HepG2 (cell line): ENCODE results near the gene PRKAR1B. TPM values are rescaled to one million over a fixed set of nuclear protein-coding genes. Genes with fewer than 3 reads are reported as not detected.

Experiments
- ATAC-seq: fragments of 200-7000 bp; cut with Tn5 transposase; 3 replicates; pipeline ENCODE4 v1.9.1; 2020; ENCODE audit warnings: mild to moderate bottlenecking, moderate library complexity
- BruUV-seq: library from RNA; stranded (reverse); fragments of 400-500 nt; replicated peaks from 2 replicates; lab custom pipeline; 2021; lab: Mats Ljungman, UMichigan
- CTCF ChIA-PET: fragments of 300-600 bp; formaldehyde crosslinking; extraction: SDS; loops from one replicate; lab custom pipeline; 2021; ENCODE audit warnings: low total read pairs, inconsistent platforms, low intra/inter-chr PET ratio; lab: Yijun Ruan, JAX
- POLR2A ChIA-PET: fragments of 350-600 bp; sonication (Branson Sonifier 250); formaldehyde crosslinking; loops from one replicate; lab custom pipeline; 2020; ENCODE audit warnings: antibody characterized with exemption, inconsistent platforms; lab: Yijun Ruan, JAX
- DNase-seq: peaks from one replicate; pipeline ENCODE4 v3.0.0-alpha.2; 2015; ENCODE audit warnings: low spot score
- FAIRE-seq: peaks from 3 replicates; lab custom pipeline; 2011; peaks lifted over from hg19 to GRCh38; lab: Jason Lieb, UNC
- H2AFZ ChIP-seq: one replicate; pipeline ENCODE4 v1.6.1; 2011; ENCODE audit warnings: low read length, inconsistent platforms
- H3K27ac ChIP-seq: fragments of 300-600 bp; 3 replicates; pipeline ENCODE4 v1.8.0; 2011; ENCODE audit warnings: mixed run types, mild to moderate bottlenecking, mixed read lengths, low read length, inconsistent platforms; ENCODE audit not compliant: insufficient read depth; ENCODE audit errors: extremely low read length
- H3K27me3 ChIP-seq, 2 experiments: fragments of 200-600 bp in 1 of 2; 2 replicates in 1 of 2; 3 replicates in 1 of 2; pipeline versions ENCODE4 v1.6.0 to v1.8.0; 2011; ENCODE audit warnings: low read length in 2 of 2, mild to moderate bottlenecking in 2 of 2, moderate library complexity in 2 of 2, inconsistent platforms in 1 of 2; ENCODE audit not compliant: insufficient read depth in 2 of 2, control insufficient read depth in 1 of 2
- H3K36me3 ChIP-seq, 2 experiments: fragments of 200-600 bp in 1 of 2; replicated peaks in 1 of 2; 2 replicates in 1 of 2; 3 replicates in 1 of 2; pipeline versions ENCODE4 v1.5.1 to v1.8.0; 2011; ENCODE audit warnings: low read length in 2 of 2, inconsistent platforms in 1 of 2; ENCODE audit not compliant: insufficient read depth in 2 of 2, control insufficient read depth in 1 of 2
- H3K4me1 ChIP-seq: 2 replicates; pipeline ENCODE4 v1.5.1; 2012; ENCODE audit warnings: low read length, inconsistent platforms; ENCODE audit not compliant: insufficient read depth
- H3K4me2 ChIP-seq: 2 replicates; pipeline ENCODE4 v1.6.0; 2011; ENCODE audit warnings: low read depth, low read length, inconsistent platforms
- H3K4me3 ChIP-seq, 3 experiments: fragments of 200-600 bp in 1 of 3; sonication (generic), shearing (Covaris generic) in 1 of 3; replicated peaks in 1 of 3; 2 replicates each; pipeline ENCODE4 v1.5.1; 2011 to 2016; ENCODE audit warnings: low read length in 3 of 3, inconsistent platforms in 2 of 3, low read depth in 2 of 3, mild to moderate bottlenecking in 2 of 3, control low read depth in 1 of 3, mixed read lengths in 1 of 3; ENCODE audit not compliant: insufficient read depth in 1 of 3
- H3K79me2 ChIP-seq: one replicate; pipeline ENCODE4 v1.6.1; 2011; ENCODE audit warnings: low read length, inconsistent platforms; ENCODE audit not compliant: insufficient read depth
- H3K9ac ChIP-seq: 2 replicates; pipeline ENCODE4 v1.6.0; 2011; ENCODE audit warnings: mild to moderate bottlenecking, low read depth, low read length, inconsistent platforms; ENCODE audit not compliant: insufficient read depth
- H3K9me3 ChIP-seq: 2 replicates; pipeline ENCODE4 v1.5.1; 2012; ENCODE audit warnings: mild to moderate bottlenecking, low read length
- H4K20me1 ChIP-seq: 2 replicates; pipeline ENCODE4 v1.6.0; 2011; ENCODE audit warnings: inconsistent platforms, mild to moderate bottlenecking, low read length, moderate library complexity; ENCODE audit not compliant: insufficient read depth
- ATRX ChIP-seq: sonication (generic); formaldehyde crosslinking; IDR thresholded peaks from 2 replicates; pipeline ENCODE4 v1.4.0; 2020; ENCODE audit warnings: missing genetic modification reagents, borderline replicate concordance
- HIVEP1 ChIP-seq: sonication (generic); formaldehyde crosslinking; IDR thresholded peaks from 2 replicates; pipeline ENCODE4 v1.4.0; 2020; ENCODE audit warnings: mild to moderate bottlenecking, missing genetic modification reagents
- LRRFIP1 ChIP-seq: sonication (generic); formaldehyde crosslinking; conservative IDR thresholded peaks from 2 replicates; pipeline ENCODE4 v1.4.0; 2020; ENCODE audit warnings: missing genetic modification reagents
- RFX3 ChIP-seq: IDR thresholded peaks from 2 replicates; pipeline ENCODE4 v1.6.1; 2016; ENCODE audit warnings: missing biosample characterization, missing genetic modification reagents
- SRSF9 ChIP-seq: fragments of 200-400 bp; formaldehyde crosslinking; IDR thresholded peaks from 2 replicates; pipeline ENCODE4 v1.6.1; 2018; ENCODE audit warnings: borderline replicate concordance, mild to moderate bottlenecking, low read depth, low read length; ENCODE audit not compliant: insufficient read depth, poor library complexity, severe bottlenecking
- STAT6 ChIP-seq: sonication (generic); formaldehyde crosslinking; IDR thresholded peaks from 2 replicates; pipeline ENCODE4 v1.4.0; 2020; ENCODE audit warnings: missing genetic modification reagents, mild to moderate bottlenecking, borderline replicate concordance
- THAP7 ChIP-seq: sonication (generic); formaldehyde crosslinking; IDR thresholded peaks from 2 replicates; pipeline ENCODE4 v1.8.1; 2023; ENCODE audit warnings: mild to moderate bottlenecking, missing genetic modification reagents
- ZBTB10 ChIP-seq: sonication (generic); formaldehyde crosslinking; IDR thresholded peaks from 2 replicates; pipeline ENCODE4 v1.4.0; 2020; ENCODE audit warnings: missing genetic modification reagents, borderline replicate concordance
- ZKSCAN5 ChIP-seq: sonication (generic); formaldehyde crosslinking; IDR thresholded peaks from 2 replicates; pipeline ENCODE4 v1.5.1; 2020; ENCODE audit warnings: mild to moderate bottlenecking, missing genetic modification reagents
- ZNF619 ChIP-seq: sonication (generic); formaldehyde crosslinking; IDR thresholded peaks from 2 replicates; pipeline ENCODE4 v1.4.0; 2020; ENCODE audit warnings: mild to moderate bottlenecking, missing genetic modification reagents
- ZNF670 ChIP-seq: sonication (generic); formaldehyde crosslinking; IDR thresholded peaks from 2 replicates; pipeline ENCODE4 v1.8.0; 2022; ENCODE audit warnings: mild to moderate bottlenecking, missing genetic modification reagents, borderline replicate concordance
- ZNF879 ChIP-seq: sonication (generic); formaldehyde crosslinking; IDR thresholded peaks from 2 replicates; pipeline ENCODE4 v1.8.1; 2023; ENCODE audit warnings: missing genetic modification reagents
- WGBS: methylation state at CpG from one replicate; pipeline ENCODE4 v1.1.6; 2017; ENCODE audit warnings: low lambda C conversion rate; 5-methylcytosine and 5-hydroxymethylcytosine counted together
- in situ Hi-C: cut with HindIII; loops from 2 replicates; pipeline ENCODE4 v1.10.0; 2017; ENCODE audit warnings: low pct_unique_long_range_greater_than_20kb; ENCODE audit not compliant: extremely low pct_ligation_motif_present
- intact Hi-C: fragments of 100-400 bp; cut with micrococcal nuclease; formaldehyde crosslinking; loops from one replicate; pipeline ENCODE4 v1.10.0; 2022; ENCODE audit not compliant: unreplicated experiment
- polyA plus RNA-seq, 8 experiments: library from polyadenylated mRNA; depleted of rRNA in 3 of 8; stranded (reverse) in 7 of 8; unstranded in 1 of 8; fragments of >200 nt; fragmentation: Illumina TruSeq in 4 of 8; extraction: Trizol in 4 of 8; gene quantifications; 2 replicates each; pipeline versions ENCODE4 v1.2.1 to v1.2.3, GENCODE V29; 2011 to 2016; ENCODE audit warnings: low read depth in 4 of 8, missing spikeins in 1 of 8, mixed read lengths in 1 of 8; ENCODE audit not compliant: insufficient read depth in 1 of 8
- total RNA-seq, 5 experiments: library from RNA; depleted of rRNA; stranded (reverse); fragments of >200 nt; fragmentation: Illumina TruSeq; extraction: Trizol; gene quantifications; 2 replicates each; pipeline ENCODE4 v1.2.3, GENCODE V29; 2016; ENCODE audit warnings: low read depth in 1 of 5

Gene PRKAR1B
- total and polyA plus RNA-seq, 2 of the 13 experiments (the other 11 are each of a cell fraction or from before 2014, with no cell fraction given) = 7.9 to 28.2 TPM

GRCh38 chr7:503575-504111 is 223.4 kb downstream of the PRKAR1B start:
- Histone ChIP-seq H3K79me2 (no peaks in the 10 kb centered on the region), H3K36me3 (no peaks in the 10 kb centered on the region), H3K4me1 (peaks cover 38% of the 10 kb centered on the region), H3K4me3 (peak overlapping the region in 2 of 3 experiments; percentile 7 to 54; a peak in 2 of 6 replicates), H2AFZ (no peak overlapping the region), H3K4me2 (peak overlapping the region; percentile 70), H3K9ac (peak overlapping the region; percentile 50), H3K27me3 (no peaks in the 10 kb centered on the region), H3K27ac (no peak overlapping the region), H3K9me3 (no peaks in the 10 kb centered on the region), H4K20me1 (peaks cover 5% of the 10 kb centered on the region; the same call in 1 of the 2 replicates)
- peak; percentile 98 for ATAC-seq
- no TSS peak for BruUV-seq
- ChIA-PET POLR2A (interaction anchor here (0.6 to 2.0 kb wide), 13 partner anchors 11 to 132 kb away, joined by 3 to 17 read pairs (median 5); partner anchors contain the start of gene PDGFA), CTCF (no interaction called here)
- FAIRE-seq = peak; percentile 96
- in situ Hi-C loops = no loop called here
- peak; percentile 94 for DNase-seq
- WGBS = 1% methylated on average over 11 of the region's 20 CpGs
- intact Hi-C loops = loop anchor here (5.0 kb wide), 1 partner anchor 66 kb away; no protein-coding TSS in a partner anchor
- TF ChIP-seq SRSF9 = no peak
- TF ChIP-seq ZNF879 = no peak
- no peak for TF ChIP-seq RFX3 (CRISPR knock-in tag)
- TF ChIP-seq ATRX (CRISPR knock-in tag) = no peak
- TF ChIP-seq STAT6 (CRISPR knock-in tag) = no peak
- no peak for TF ChIP-seq ZNF619 (CRISPR knock-in tag)
- TF ChIP-seq HIVEP1 (CRISPR knock-in tag) = no peak
- no peak for TF ChIP-seq ZBTB10 (CRISPR knock-in tag)
- no peak for TF ChIP-seq ZNF670 (CRISPR knock-in tag)
- TF ChIP-seq ZKSCAN5 = no peak
- TF ChIP-seq LRRFIP1 = no peak
- no peak for TF ChIP-seq THAP7 (CRISPR knock-in tag)
